ENCODE results near the gene MRI1.
"Not testable (repeated sequence)": the region's sequence is repeated elsewhere in the genome, so short reads cannot be mapped to it uniquely, and the experiment has no call there.

MRI1 gene

DNA sequence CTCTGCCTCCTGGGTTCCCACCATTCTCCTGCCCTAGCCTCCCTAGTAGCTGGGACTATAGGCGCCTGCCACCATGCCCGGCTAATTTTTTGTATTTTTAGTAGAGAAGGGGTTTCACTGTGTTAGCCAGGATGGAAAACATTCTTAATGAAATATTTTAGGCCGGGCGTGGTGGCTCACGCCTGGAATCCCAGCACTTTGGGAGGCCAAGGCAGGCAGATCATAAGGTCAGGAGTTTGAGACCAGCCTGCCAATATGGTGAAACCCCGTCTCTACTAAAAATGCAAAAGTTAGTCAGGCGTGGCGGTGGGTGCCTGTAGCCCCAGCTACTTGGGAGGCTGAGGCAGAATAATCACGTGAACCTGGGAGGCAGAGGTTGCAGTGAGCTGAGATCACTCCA lies 29.0 kb downstream of the MRI1 start:
- in situ Hi-C loops (cut with HindIII; ENCODE audit: low sequenced_read_pairs), result not testable (repeated sequence)

DNA sequence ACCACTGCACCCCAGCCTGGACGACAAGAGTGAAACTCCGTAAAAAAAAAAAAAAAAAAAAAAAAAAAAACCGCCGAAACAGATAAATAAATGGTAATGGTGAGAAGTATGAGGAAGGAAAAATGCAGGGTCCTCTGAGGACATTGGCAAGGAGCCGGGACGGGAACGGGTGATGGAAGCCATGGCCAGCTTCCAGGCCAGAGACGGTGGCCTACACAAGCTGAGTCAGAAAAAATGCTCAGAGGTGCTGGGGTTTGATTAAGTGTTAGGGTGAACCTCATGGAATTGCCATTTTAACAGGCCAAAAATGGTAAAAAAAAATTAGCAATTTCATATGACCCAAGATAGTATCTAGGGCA lies 30.1 kb downstream of the MRI1 start:
- in situ Hi-C loops (cut with HindIII; ENCODE audit: low sequenced_read_pairs), result no loop called here

DNA sequence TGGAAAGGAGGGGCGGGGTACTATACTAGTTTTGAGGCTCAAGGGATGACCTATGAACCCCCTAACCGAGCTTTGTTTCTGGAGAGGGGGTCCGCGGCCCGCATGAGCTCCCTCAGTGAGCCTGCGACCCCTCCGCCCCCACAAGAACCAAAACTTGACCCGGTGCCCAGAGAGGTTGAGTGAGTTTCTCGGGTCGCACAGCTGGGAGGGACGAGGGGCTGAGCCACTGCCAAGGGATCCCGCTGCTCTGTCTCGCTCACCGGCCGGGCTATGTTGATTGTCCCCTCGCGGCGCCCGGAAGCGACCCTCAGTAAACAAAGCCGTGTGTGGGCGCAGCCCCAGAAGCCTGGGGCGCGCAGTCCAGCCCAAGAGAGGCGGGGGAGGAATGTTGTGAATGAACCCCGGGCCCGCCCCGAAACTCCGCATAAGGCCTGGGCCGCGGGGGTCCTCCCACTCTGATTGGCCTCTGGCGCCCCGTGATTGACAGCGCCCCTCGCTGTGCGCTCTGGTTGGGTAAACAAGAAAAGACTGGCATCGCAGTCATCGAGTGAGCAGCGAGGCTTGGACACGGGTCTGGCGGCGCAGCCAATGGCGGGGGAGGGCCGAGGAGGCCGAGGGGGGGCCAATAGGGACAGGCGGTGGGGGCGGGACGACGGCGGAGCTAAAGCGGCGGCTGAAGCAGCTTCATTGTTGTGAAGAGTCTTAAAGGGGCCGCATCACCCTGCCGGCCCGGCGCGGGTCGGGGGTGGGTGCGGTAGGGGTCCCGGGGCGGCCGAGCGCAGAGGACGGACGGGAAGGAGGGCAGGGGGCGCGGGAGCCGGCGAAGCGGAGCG lies 30.7 kb downstream of the MRI1 start, which contains the start of gene ZSWIM4:
TSS of gene ZSWIM4 (plus strand) at position 687 of the 833 bp plus-strand sequence. CDS start 206 bp downstream, outside the sequence.
- in situ Hi-C loops (cut with HindIII; ENCODE audit: low sequenced_read_pairs), result no loop called here

DNA sequence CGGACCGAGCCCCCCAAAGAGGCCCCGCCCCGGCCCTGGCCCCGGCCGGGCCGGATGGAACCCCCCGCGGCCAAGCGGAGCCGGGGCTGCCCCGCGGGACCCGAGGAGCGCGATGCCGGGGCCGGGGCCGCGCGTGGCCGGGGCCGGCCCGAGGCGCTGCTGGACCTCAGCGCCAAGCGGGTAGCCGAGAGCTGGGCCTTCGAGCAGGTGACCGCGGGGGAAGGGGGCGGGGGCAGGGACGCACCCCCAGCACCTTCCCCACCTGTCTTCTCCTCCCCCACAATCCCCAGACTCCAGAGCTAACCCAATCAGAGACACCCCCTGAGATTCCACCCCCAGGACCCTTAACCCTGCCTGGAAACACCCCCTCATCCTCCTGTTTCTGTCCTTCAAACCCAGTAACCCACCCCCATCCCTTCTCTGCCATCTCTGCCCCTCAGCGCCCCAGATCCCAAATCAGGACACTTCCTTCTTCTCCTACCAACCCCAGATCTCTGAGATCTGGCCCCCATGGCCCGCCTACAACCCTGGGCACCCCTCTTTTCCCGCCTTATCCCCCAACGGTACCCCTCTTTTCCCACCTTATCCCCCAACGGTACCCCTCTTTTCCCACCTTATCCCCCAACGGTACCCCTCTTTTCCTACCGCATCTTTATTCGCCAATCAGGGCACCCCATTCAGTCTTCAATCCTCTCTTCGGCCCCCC lies 31.4 kb downstream of the MRI1 start:
- in situ Hi-C loops (cut with HindIII; ENCODE audit: low sequenced_read_pairs), result no loop called here

DNA sequence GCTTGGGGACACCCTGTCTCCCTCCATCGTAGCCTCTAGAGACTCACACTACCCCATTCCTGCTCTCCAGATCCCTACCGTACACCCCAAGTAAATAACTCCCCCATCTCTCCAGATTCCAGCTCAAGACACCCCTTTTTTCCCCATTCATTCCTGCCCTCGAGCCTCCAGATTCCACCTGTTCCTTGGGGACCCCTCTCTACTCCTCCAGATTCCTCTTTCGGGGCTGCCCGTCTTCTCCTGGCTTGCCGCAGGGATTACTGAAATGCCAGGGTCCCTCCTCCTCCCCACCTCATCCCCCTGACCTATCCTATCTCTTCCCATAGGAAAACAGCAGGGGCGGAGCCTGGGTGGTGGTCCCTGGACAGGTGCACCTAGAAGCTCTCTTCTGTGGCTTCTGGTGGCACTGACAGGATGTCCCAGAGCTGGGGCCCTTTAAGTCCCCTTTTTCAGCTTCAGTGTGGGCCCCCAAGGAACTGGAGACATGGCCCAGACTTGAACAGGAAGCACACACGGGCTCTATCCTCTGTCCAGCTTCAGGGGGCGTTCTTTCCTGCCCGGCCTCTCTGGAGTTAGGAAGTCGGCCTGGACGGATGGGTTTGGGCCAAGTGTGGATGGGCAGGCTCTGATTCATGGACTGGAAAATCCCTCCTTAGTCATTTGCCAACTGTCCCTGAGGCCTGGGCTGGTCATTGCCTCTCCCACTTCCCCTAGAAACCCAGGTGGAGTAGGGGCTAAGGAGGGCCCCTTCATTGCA lies 32.2 kb downstream of the MRI1 start:
- in situ Hi-C loops (cut with HindIII; ENCODE audit: low sequenced_read_pairs), result no loop called here

DNA sequence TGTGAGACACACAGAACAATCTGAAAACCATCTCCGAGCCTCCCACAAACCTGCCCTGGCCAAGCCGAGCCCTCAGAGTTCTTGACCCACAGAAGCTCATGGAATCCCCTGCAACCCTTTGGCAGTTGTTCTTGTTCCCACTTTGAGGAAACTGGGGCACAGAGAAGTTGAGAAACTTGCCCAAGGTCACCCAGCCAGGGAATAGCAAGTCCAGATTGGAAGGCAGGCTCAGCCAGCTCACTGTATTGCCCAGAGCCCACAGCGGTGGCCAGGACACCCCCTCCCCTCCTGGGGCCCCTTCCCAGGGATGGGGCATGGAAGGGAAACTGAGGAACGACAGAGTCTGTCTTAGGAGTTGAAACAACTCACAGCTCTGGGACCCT lies 32.7 kb downstream of the MRI1 start:
- in situ Hi-C loops (cut with HindIII; ENCODE audit: low sequenced_read_pairs), result no loop called here

DNA sequence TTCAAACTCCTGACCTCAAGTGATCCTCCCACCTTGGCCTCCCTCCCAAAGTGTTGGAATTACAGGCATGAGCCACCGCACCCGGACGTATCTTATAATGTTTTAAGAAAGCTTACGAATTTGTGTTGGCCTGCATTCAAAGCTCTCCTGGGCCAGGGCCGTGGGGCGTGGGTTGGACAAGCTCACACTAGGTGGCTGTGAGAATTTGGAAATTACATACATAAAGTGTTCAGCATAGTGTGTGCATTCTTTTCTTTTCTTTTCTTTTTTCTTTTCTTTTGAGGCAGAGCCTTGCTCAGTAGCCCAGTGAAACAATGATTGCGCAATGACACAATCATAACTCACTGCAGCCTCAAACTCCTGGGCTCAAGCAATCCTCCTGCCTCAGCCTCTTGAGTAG lies 33.5 kb downstream of the MRI1 start:
- in situ Hi-C loops (cut with HindIII; ENCODE audit: low sequenced_read_pairs), result no loop called here

DNA sequence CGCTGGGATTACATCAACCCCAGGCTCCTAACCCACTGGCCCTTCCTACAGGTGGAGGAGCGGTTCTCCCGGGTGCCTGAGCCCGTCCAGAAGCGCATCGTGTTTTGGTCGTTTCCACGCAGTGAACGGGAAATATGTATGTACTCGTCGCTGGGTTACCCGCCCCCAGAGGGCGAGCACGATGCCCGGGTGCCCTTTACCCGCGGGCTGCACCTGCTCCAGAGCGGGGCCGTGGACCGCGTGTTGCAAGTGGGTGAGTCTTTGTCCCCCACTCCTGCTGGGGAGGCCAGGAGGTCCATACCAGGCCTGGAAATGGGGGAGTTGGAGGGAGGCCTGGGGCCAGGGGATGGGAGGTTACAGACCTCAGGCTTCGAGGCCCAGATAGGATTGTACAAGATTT lies 35.3 kb downstream of the MRI1 start:
- in situ Hi-C loops (cut with HindIII; ENCODE audit: low sequenced_read_pairs), result no loop called here

DNA sequence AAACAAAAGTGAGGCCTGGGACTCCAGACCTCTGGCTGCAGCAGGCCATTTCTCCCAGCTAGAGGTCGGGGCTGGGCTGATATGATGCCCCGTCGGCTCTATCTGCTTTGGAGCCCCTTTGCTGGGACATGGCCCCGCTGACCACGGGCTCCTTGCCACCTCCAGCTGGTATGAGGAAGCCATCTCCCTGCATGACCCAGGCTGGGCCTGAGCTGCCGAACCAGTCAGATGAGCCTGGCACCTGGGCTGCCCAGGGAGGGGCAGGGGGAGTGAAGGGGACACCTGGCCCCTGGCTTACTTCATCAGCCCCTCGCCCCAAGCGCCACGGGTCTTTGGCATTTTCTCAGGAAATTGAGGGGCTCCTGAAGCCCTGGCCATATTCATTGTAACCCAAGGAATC lies 38.7 kb downstream of the MRI1 start:
- in situ Hi-C loops (cut with HindIII; ENCODE audit: low sequenced_read_pairs), result no loop called here

DNA sequence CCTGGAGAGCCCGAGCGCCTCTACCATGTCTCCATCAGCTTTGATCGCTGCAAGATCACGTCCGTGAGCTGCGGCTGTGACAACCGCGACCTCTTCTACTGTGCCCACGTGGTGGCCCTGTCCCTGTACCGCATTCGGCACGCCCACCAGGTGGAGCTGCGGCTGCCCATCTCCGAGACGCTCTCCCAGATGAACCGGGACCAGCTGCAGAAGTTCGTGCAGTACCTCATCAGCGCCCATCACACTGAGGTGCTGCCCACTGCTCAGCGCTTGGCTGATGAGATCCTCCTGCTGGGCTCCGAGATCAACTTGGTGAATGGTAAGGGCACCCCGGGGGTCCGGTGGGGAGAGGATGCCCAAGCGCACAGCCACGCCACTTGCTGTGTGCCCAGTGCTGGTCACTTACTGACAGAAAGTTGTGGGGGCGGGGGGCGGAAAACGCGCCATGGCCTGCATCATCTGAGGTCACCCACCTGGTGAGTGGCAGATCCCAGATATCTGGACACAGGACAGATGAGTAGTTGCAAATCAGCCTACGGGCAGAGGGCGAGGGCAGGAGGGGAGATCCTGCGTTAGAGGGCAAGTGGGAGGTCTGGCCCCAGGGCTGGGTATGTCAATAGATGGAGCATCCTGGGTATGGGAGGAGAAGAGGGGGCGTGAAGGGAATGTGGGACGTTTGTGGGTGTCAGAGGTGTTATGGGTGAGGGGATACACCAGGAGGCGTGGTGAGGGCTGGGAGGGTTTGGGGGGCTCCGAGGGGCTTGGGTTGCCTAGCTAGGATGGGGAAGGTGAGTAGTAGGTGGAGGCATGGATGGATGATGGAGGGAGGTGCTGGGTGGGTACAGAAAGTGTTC lies 40.7 kb downstream of the MRI1 start:
- in situ Hi-C loops (cut with HindIII; ENCODE audit: low sequenced_read_pairs), result no loop called here

DNA sequence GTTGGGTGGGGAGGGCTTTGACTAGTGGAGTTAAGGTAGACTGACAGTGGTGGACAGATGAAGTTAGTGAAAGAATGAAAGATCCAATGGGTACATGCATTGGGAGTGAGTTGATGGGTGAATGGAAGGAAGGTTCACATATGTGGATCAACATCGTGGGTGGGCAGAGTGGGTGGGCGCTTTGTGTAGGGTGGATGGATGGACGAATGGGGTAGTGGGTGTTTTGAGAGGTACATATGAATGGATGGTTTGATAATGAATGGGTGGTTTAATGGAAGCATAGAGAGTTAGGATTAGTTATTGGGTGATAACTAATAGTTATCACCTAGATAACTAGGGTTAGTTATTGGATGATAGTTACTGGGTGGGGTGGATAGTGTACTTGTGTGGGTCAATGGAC lies 42.4 kb downstream of the MRI1 start:
- in situ Hi-C loops (cut with HindIII; ENCODE audit: low sequenced_read_pairs), result no loop called here

DNA sequence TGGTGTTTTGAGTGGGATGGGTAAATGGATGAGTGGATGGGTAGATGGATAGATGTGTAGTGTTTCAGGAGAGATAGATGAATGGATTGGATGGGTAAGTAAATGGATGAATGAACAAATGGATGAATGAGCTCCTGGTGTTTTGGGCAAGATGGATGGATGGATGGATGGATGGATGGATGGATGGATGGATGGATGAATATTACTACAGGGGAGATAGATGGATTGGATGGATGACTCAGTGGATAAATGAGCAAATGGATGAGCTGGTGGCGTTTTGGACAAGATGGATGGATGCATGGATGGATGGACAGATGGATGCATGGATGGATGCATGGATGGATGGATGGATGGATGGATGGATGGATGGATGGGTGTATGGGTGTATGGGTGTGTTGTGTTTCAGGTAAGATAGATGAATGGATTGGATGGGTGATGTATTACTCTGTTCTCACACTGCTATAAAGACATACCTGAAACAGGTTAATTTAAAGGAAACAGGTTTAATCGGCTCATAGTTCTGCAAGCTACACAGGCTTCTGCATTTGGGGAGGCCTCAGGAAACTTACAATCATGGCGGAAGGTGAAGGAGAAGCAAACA lies 43.2 kb downstream of the MRI1 start:
- in situ Hi-C loops (cut with HindIII; ENCODE audit: low sequenced_read_pairs), result no loop called here

DNA sequence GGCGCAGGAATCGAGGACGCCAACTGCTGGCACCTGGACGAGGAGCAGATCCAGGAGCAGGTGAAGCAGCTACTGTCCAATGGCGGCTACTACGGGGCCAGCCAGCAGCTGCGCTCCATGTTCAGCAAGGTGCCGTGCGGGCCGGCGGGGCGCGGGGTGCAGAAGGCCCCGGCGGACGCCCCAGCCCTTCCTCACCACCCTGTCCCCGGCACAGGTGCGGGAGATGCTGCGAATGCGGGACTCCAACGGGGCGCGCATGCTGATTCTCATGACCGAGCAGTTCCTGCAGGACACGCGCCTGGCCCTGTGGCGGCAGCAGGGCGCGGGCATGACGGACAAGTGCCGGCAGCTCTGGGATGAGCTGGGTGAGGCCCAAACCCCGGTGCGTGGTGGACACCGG lies 44.5 kb downstream of the MRI1 start:
- in situ Hi-C loops (cut with HindIII; ENCODE audit: low sequenced_read_pairs), result no loop called here

DNA sequence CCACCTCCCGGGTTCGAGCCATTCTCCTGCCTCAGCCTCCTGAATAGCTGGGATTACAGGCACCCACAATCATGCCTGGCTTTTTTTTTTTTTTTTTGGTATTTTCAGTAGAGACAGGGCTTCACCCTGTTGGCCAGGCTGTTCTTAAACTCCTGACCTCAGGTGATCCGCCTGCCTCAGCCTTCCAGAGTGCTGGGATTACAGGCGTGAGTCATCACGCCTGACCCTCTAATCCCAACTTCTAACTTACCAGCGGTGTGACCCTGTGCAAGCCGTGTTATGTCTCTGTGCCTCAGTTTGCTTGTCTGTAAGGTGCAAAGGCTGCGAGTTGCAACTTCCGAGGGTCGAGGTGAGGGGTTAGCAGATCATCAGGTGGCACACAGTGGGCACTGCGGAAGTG lies 48.2 kb downstream of the MRI1 start:
- in situ Hi-C loops (cut with HindIII; ENCODE audit: low sequenced_read_pairs), result no loop called here

DNA sequence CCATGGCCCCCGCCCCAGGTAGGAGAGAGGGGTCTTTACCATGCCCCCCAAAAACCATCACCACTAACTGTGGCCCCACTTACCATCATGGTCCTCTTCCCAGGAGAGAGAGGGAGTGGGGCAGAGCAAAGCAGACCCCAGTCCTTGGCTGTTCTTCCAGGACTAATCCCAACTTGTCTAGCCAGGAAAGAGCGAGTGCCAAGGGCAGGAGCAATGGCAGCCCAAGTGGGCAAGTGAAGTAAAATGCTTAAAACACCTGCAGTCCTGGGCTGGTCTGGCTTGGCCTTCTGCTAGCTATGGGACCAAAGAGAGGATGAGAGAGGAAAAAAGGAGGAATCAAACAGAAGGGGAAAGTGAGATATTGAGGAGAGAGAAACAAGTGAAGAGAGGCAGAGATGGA lies 48.8 kb downstream of the MRI1 start:
- in situ Hi-C loops (cut with HindIII; ENCODE audit: low sequenced_read_pairs), result no loop called here

DNA sequence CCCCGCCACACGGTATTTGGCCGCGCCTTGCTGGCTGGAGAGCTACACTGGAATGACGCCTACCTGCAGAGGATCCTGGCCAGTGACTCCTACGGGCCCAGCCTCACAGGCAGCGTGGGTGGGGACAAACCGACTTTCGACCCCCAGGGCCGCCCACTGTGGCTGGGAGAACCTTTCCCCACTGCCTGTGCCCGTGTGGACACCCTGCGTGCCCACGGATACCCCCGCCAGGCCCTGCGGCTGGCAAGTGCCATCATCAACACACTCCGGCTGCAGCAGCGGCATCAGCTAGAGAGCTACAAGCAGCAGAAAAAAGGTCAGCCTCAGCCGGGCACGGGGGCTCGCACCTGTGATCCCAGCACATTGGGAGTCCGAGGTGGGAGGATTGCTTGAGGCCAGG lies 50.2 kb downstream of the MRI1 start:
- in situ Hi-C loops (cut with HindIII; ENCODE audit: low sequenced_read_pairs), result no loop called here

DNA sequence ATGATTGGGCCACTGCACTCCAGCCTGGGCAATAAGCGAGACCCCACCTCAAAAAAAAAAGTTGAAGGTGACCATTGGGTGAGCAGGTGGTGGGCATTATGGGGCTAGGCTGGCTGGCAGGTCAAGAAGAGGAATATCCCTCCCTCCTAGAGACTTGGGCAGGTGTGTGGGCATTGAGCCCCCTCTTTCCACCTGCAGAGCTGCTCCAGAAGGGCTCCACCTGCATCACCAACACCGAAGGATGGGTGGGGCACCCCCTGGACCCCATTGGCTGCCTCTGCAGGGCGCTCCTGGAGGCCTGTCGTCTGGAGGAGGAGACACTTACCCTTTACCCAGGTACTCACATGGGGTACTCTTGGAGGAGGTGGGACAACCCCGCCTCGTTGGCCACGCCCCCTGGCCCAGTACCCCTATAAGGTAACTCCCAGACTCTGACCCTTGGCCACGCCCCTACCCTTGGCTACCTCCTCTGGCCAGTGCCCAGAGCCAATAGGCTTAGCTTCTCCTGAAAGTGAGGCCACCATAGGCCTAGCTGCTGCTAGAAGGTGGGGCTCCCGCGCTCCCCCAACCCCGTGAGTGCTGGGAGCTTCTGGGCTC lies 52.8 kb downstream of the MRI1 start:
- in situ Hi-C loops (cut with HindIII; ENCODE audit: low sequenced_read_pairs), result no loop called here

DNA sequence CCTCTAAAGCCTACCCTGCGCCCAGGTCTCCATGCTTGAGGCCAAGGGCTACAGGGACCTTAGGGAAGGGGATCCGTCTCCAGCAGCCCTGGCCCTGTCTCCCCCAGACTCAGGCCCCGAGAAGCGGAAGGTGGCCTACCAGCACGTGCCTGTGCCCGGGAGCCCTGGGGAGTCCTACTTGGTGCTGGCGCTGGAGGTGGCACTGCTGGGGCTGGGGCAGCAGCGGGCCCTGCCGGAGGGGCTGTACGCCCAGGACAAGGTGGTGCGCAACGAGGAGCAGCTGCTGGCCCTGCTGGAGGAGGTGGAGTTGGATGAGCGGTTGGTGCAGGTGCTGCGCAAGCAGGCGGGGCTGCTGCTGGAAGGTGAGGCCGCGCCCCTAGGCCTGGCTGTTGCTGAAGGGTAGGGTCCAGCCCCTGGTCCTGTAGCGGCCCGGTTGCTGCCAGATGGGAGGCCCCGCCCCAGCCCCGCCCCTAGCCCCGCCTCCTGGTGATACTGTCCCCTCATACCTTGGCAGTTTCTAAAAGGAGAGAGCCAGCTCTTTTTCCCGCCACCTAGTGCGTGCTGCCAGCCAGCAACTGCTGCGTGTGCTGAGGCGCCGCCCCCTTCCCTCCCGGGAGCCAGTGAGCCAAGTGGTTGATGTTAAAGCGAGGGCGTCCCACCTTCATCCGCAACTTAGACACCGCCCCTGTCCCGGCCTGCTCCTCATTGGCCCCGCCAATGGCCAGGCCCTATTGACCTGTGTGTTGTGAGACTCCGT lies 53.5 kb downstream of the MRI1 start:
- in situ Hi-C loops (cut with HindIII; ENCODE audit: low sequenced_read_pairs), result no loop called here

DNA sequence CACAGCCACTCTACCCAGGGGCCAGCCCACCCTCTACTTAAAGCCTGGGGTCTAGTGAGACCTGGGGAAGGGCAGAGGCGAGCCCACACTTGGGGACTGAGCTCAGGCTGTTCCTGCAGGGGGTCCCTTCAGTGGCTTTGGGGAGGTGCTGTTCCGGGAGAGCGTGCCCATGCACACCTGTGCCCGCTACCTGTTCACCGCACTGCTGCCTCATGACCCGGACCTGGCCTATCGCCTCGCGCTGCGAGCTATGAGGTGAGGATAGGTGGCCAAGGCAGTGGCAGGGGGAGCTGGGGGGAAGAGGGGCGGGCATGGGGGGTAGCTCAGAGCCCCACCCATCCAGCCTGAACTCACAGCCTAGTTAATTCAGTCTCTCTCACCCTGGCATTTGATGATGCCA lies 54.9 kb downstream of the MRI1 start:
- in situ Hi-C loops (cut with HindIII; ENCODE audit: low sequenced_read_pairs), result no loop called here
